GM10248 (cell line): Measurements from ENCODE around the gene AMPD1.
A peak's percentile ranks its signal among the peaks of the same experiment; 100 is the strongest.

Source experiments
- CTCF ChIA-PET: fragments of 300-600 bp; sonication (Branson Sonifier 250); formaldehyde crosslinking; extraction: SDS; loops from one replicate; lab custom pipeline; 2021; ENCODE audit warnings: antibody characterized with exemption; lab: Yijun Ruan, JAX
- POLR2A ChIA-PET: fragments of 350-650 bp; sonication (Branson Sonifier 250); formaldehyde crosslinking; extraction: SDS; loops from one replicate; lab custom pipeline; 2020; ENCODE audit warnings: antibody characterized with exemption; lab: Yijun Ruan, JAX
- DNase-seq: peaks from one replicate; pipeline ENCODE4 v3.0.0; 2012; ENCODE audit errors: extremely low spot score
- TF ChIP-seq, protein P1 (sequence below): IDR thresholded peaks from 2 replicates; pipeline ENCODE4 v1.5.1; 2012; ENCODE audit warnings: mild to moderate bottlenecking, low read depth; ENCODE audit errors: extremely low read depth, missing control alignments, control extremely low read depth

AMPD1 gene

DNA sequence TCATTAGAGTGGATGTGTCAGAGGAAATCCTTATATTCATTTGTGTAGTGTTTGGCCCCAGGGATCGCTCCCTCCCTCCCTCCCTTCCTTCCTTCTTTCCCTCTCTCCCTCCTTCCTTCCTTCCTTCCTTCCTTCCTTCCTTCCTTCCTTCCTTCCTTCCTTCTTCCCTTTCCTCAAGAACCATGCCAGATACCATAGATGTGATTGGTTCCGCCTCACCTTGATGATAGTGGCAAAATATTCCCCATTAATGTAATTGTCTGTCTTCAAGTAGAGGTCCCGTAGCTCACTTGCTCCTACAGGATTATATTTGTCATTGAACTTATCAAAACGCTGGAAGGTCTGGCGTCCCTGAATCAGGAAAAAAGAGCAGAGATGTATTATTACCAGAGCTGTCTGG is 17.7 kb downstream of the AMPD1 start:
- ChIA-PET POLR2A (no interaction called here), CTCF (no interaction called here)
- no peak for DNase-seq

DNA sequence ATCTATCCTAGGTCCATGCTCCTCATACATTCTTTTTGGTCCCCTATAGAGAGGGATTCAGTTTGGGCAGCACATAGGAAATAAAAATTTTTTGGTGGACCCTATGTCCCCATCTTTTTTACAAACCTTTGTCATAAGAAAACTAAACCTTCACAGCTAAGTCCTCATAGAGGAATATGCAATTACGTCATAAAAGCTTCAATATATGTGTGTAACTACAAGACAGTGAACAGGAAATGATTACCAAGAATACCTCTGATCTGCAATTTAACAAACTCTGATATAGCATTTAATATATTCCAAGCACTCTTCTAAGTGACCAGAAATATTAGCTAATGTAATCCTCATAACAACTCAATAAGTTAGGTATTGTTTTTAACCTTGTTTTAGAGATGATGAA is 19.2 kb downstream of the AMPD1 start:
- ChIA-PET CTCF (interaction anchor here (1.2 to 1.3 kb wide), 2 partner anchors 19 to 329 kb away, joined by 3 read pairs; partner anchors contain the start of gene AMPD1), POLR2A (no interaction called here)
- TF ChIP-seq, protein P1, sequence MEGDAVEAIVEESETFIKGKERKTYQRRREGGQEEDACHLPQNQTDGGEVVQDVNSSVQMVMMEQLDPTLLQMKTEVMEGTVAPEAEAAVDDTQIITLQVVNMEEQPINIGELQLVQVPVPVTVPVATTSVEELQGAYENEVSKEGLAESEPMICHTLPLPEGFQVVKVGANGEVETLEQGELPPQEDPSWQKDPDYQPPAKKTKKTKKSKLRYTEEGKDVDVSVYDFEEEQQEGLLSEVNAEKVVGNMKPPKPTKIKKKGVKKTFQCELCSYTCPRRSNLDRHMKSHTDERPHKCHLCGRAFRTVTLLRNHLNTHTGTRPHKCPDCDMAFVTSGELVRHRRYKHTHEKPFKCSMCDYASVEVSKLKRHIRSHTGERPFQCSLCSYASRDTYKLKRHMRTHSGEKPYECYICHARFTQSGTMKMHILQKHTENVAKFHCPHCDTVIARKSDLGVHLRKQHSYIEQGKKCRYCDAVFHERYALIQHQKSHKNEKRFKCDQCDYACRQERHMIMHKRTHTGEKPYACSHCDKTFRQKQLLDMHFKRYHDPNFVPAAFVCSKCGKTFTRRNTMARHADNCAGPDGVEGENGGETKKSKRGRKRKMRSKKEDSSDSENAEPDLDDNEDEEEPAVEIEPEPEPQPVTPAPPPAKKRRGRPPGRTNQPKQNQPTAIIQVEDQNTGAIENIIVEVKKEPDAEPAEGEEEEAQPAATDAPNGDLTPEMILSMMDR, result no peak
- no peak for DNase-seq

More for the DNA sequence above, 17.7 kb downstream of the AMPD1 start:
- TF ChIP-seq, protein P1, result no peak

DNA sequence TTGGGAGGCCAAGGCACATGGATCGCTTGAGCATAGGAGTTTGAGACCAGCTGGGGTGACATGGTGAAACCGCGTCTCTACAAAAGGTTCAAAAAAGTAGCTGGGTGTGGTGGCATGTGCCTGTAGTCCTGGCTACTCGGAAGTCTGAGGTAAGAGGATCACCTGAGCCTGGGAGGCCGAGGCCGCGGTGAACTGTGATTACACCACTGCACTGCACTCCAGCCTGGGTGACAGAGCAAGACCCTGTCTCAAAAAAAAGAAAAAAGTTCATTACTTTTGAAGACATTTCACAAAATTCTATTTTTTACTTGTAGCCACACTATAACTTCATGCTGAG is 23.4 kb downstream of the AMPD1 start:
- TF ChIP-seq, protein P1, result no peak
- DNase-seq, result no peak
- POLR2A ChIA-PET, result no interaction called here
- CTCF ChIA-PET, result interaction anchor here (0.7 to 5.6 kb wide), 10 partner anchors 9 to 325 kb away, joined by 3 to 39 read pairs (median 4); no protein-coding TSS in a partner anchor

DNA sequence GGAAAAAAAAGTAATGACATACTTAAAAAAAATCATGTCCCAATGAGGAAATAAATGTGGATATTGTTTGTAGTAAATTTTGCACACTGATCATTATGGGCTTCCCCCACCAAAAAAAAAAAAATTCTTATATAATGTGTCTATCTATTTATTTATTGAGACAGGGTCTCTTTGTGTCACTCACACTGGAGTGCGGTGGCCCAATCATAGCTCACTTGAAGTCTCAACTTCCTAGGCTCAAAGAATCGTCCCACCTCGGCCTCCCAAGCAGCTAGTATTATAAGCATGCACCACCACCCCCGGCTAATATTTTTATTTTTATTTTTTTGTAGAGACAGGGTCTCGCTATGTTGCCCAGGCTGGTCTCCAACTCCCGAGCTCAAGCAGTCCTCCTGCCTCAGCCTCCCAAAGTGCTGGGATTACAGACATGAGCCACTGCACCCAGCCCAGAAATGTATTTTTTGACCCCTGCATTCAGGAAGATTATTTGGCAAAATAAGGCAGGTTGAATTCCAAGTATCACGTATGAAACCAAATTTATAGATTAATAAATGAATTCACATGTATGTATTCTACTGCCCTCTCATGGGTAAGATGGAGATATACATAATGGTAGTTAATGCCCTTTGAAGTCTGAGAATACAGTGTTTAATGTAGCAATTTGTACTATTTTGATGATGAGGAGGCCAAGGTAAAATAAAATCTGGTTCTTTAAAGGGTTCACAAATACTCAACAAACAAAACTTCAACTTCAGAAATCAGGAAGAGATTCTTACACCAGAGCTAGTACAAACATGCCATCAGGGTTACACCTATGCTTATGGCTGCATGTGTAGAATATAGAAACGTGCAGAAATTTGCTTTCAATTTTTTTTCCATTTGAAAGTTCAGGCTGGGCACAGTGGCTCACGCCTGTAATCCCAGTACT is 24.1 kb downstream of the AMPD1 start:
- ChIA-PET POLR2A (no interaction called here), CTCF (interaction anchor here (0.7 to 5.6 kb wide), 8 partner anchors 9 to 324 kb away, joined by 3 to 39 read pairs (median 4); partner anchors contain the start of gene NRAS)
- peak; percentile 26 for DNase-seq
- TF ChIP-seq, protein P1, result peak; percentile 24

DNA sequence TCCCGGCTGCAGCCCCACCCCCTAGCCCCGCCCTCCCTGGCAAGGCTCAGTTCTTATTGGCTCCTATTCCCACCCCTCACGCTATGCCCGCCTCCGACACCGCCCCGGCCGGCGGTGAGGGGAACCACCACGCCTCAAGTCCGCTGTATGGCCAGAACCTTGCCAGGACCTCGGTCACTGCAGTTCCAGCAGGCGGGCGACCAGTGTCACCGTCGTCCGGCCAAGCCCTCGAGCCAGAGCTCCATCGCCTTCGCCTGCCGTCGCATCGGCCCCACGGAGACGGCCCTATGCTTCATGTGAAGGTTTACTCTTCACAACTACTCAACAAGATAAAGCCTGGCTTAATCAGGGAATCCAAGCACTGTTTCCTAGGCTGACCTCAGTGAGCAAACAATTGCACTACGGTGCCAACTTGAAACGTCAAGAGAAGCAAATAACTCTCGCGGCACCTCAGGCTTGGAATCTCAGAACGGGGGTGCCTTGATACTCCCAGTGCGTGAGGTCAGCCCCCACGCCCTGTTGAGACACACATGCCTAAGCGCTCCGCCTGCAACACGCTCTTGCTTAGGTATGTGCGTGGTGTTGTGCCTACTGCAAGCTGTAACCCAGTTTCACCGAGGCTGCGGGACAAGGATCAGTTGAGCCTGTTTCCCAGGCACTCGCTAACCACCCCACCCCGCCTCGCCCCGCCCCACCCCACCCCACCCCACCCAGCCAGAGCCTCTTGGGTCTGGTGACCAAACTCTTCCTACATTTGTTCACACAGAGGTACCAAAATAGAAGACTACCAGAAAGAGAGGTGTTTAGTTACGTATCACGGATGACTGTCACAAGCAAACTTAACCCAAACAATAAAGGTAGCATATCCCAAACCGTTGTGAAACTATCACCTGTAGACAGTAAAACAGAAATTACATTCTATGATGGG is 25.0 kb downstream of the AMPD1 start:
- POLR2A ChIA-PET, result interaction anchor here (0.6 kb wide), 1 partner anchor 27 kb away, joined by 4 read pairs; no protein-coding TSS in a partner anchor

More for the DNA sequence above, 25.0 kb downstream of the AMPD1 start:
- CTCF ChIA-PET, result interaction anchor here (1.0 to 5.6 kb wide), 6 partner anchors 10 to 323 kb away, joined by 3 to 39 read pairs (median 4); partner anchors contain the start of gene NRAS
- TF ChIP-seq, protein P1, result peak; percentile 6
- peak; percentile 96 for DNase-seq
